Measurements from ENCODE around the gene HERC6. TPM values are rescaled to one million over a fixed set of nuclear protein-coding genes. Genes with fewer than 3 reads are reported as not detected.

Gene HERC6
- polyA plus RNA-seq, 1 of the 3 experiments (the other 2 are of a cell fraction), result 1.7 TPM

Small RNAs within 50 kb of the gene (small RNA-seq; reads per million reads assigned to genes)
- 0 reads per million in 7 experiments for gene RF00019

Other genes starting within 250 kb of the HERC6 start
- 0.02 and 0.05 TPM in 2 replicates for gene ABCG2, start 220.2 kb upstream of the HERC6 start, polyA plus RNA-seq (2012; rRNA removed)
- gene PPM1K, start 94.3 kb upstream of the HERC6 start, polyA plus RNA-seq (2012; rRNA removed), result 2.5 and 3.6 TPM in 2 replicates
- gene HERC5, start 78.3 kb downstream of the HERC6 start, polyA plus RNA-seq (2012; rRNA removed), result 0.11 and 0.15 TPM in 2 replicates
- gene PYURF, start 144.9 kb downstream of the HERC6 start, polyA plus RNA-seq (2012; rRNA removed), result 52.0 and 63.2 TPM in 2 replicates
- gene HERC3, start 213.6 kb downstream of the HERC6 start, polyA plus RNA-seq (2012; rRNA removed), result 4.6 and 7.2 TPM in 2 replicates